ENCODE measurements around the gene USP47. TPM values are rescaled to one million over a fixed set of nuclear protein-coding genes. Genes with fewer than 3 reads are reported as not detected.
A peak's percentile ranks its signal among the peaks of the same experiment; 100 is the strongest.

USP47 gene
- total RNA-seq, 1 experiment from 2014 or later: 37.5 TPM

GRCh38 chr11:11997049-11997322, 155.2 kb downstream of the USP47 start:
- Mint-ChIP-seq H3K4me1 (ENCODE audit: low read depth, unreplicated experiment) (peaks cover 35% of the 10 kb centered on the region), H3K9me3 (ENCODE audit: low read depth, unreplicated experiment) (no peaks in the 10 kb centered on the region), H3K36me3 (ENCODE audit: insufficient read depth, unreplicated experiment) (no peaks in the 10 kb centered on the region), H3K27ac (ENCODE audit: unreplicated experiment) (no peak overlapping the region), H3K4me3 (ENCODE audit: low read depth, unreplicated experiment) (no peak overlapping the region), H3K27me3 (ENCODE audit: unreplicated experiment) (no peaks in the 10 kb centered on the region)
- no TSS peak for BruUV-seq (replicated peaks)
- no peak for TF ChIP-seq CTCF (IDR thresholded peaks at IDR 0.05; ENCODE audit: unreplicated experiment)
- DNase-seq: no peak
- intact Hi-C loops (cut with micrococcal nuclease; ENCODE audit: unreplicated experiment): no loop called here
- CTCF ChIA-PET: no interaction called here

GRCh38 chr11:11998091-11998781, 156.5 kb downstream of the USP47 start:
- H3K27ac Mint-ChIP-seq (ENCODE audit: unreplicated experiment): no peak overlapping the region
- H3K4me1 Mint-ChIP-seq (ENCODE audit: low read depth, unreplicated experiment): peaks cover 25% of the 10 kb centered on the region
- H3K9me3 Mint-ChIP-seq (ENCODE audit: low read depth, unreplicated experiment): no peaks in the 10 kb centered on the region
- peak; percentile 49 for DNase-seq
- H3K36me3 Mint-ChIP-seq (ENCODE audit: insufficient read depth, unreplicated experiment): no peaks in the 10 kb centered on the region
- CTCF ChIA-PET: no interaction called here
- TF ChIP-seq CTCF (IDR thresholded peaks at IDR 0.05; ENCODE audit: unreplicated experiment): no peak
- BruUV-seq (replicated peaks): no TSS peak
- intact Hi-C loops (cut with micrococcal nuclease; ENCODE audit: unreplicated experiment): no loop called here
- H3K4me3 Mint-ChIP-seq (ENCODE audit: low read depth, unreplicated experiment): no peak overlapping the region
- H3K27me3 Mint-ChIP-seq (ENCODE audit: unreplicated experiment): no peaks in the 10 kb centered on the region

GRCh38 chr11:12001186-12001585, 159.4 kb downstream of the USP47 start:
- Mint-ChIP-seq H3K36me3 (ENCODE audit: insufficient read depth, unreplicated experiment) (no peaks in the 10 kb centered on the region), H3K9me3 (ENCODE audit: low read depth, unreplicated experiment) (no peaks in the 10 kb centered on the region), H3K27me3 (ENCODE audit: unreplicated experiment) (no peaks in the 10 kb centered on the region), H3K27ac (ENCODE audit: unreplicated experiment) (no peak overlapping the region), H3K4me3 (ENCODE audit: low read depth, unreplicated experiment) (no peak overlapping the region), H3K4me1 (ENCODE audit: low read depth, unreplicated experiment) (peaks cover 9% of the 10 kb centered on the region)
- intact Hi-C loops (cut with micrococcal nuclease; ENCODE audit: unreplicated experiment): no loop called here
- no peak for TF ChIP-seq CTCF (IDR thresholded peaks at IDR 0.05; ENCODE audit: unreplicated experiment)
- BruUV-seq (replicated peaks): no TSS peak
- CTCF ChIA-PET: interaction anchor here (0.9 kb wide), 1 partner anchor 18 kb away, joined by 3 read pairs; no protein-coding TSS in a partner anchor
- no peak for DNase-seq

- CTCF ChIA-PET: no interaction called here
- Mint-ChIP-seq H3K36me3 (ENCODE audit: insufficient read depth, unreplicated experiment) (no peaks in the 10 kb centered on the region), H3K4me1 (ENCODE audit: low read depth, unreplicated experiment) (peaks cover 9% of the 10 kb centered on the region), H3K9me3 (ENCODE audit: low read depth, unreplicated experiment) (no peaks in the 10 kb centered on the region), H3K4me3 (ENCODE audit: low read depth, unreplicated experiment) (no peak overlapping the region), H3K27ac (ENCODE audit: unreplicated experiment) (no peak overlapping the region), H3K27me3 (ENCODE audit: unreplicated experiment) (no peaks in the 10 kb centered on the region)
- no TSS peak for BruUV-seq (replicated peaks)
- DNase-seq: no peak
- no peak for TF ChIP-seq CTCF (IDR thresholded peaks at IDR 0.05; ENCODE audit: unreplicated experiment)
- intact Hi-C loops (cut with micrococcal nuclease; ENCODE audit: unreplicated experiment): no loop called here
These were observed 161.6 kb downstream of the USP47 start for GRCh38 chr11:12003336-12003735.

Measured in Calu3 (cell line).